Esophagus squamous epithelium (tissue), 4 donors: ENCODE results near the gene LDHAL6B.

ENCODE experiments used
- CTCF ChIP-seq, 6 experiments: fragments of 450-650 bp in 4 of 6; fragments of 200-600 bp in 2 of 6; sonication (generic) in 2 of 6; IDR thresholded peaks; one replicate each; pipeline ENCODE4 v1.5.1; 2016 to 2019; ENCODE audit warnings: antibody characterized with exemption in 6 of 6, mild to moderate bottlenecking in 4 of 6, moderate library complexity in 4 of 6
- POLR2A ChIP-seq, 4 donors: fragments of 450-650 bp; IDR thresholded peaks; one replicate each; pipeline ENCODE4 v1.6.1; 2017; ENCODE audit warnings: antibody characterized with exemption in 4 of 4, mild to moderate bottlenecking in 4 of 4, moderate library complexity in 3 of 4

- TF ChIP-seq CTCF (IDR thresholded peaks at IDR 0.05): no peak
- no peak for TF ChIP-seq POLR2A (IDR thresholded peaks at IDR 0.05)
These were observed 33.4 kb downstream of the LDHAL6B start for GRCh38 chr15:59240036-59240435.
